GM23338 (cell line): ENCODE measurements around the gene FAM222A. TPM values are rescaled to one million over a fixed set of nuclear protein-coding genes. Genes with fewer than 3 reads are reported as not detected.

Experiments
- ATAC-seq: fragments of 200-7000 bp; cut with Tn5 transposase; 3 replicates; pipeline ENCODE4 v1.9.1; 2020
- DNase-seq: peaks from one replicate; pipeline ENCODE4 v3.0.0-alpha.2; 2015; ENCODE audit warnings: low spot score
- H2AFZ ChIP-seq: fragments of 200-600 bp; sonication (generic); 2 replicates; pipeline ENCODE4 v1.8.0; 2016; ENCODE audit warnings: antibody characterized with exemption, mild to moderate bottlenecking, moderate library complexity
- H3F3A ChIP-seq: fragments of 200-600 bp; sonication (generic); replicated peaks from 2 replicates; pipeline ENCODE4 v1.8.0; 2017; ENCODE audit warnings: antibody characterized with exemption, mixed run types, low read depth
- H3K27ac ChIP-seq: fragments of 200-600 bp; sonication (generic); 2 replicates; pipeline ENCODE4 v1.6.1; 2016; ENCODE audit warnings: low read depth
- H3K27me3 ChIP-seq: fragments of 200-600 bp; sonication (generic); 2 replicates; pipeline ENCODE4 v1.8.0; 2016; ENCODE audit warnings: mild to moderate bottlenecking, mixed run types, moderate library complexity; ENCODE audit not compliant: insufficient read depth
- H3K36me3 ChIP-seq: fragments of 200-600 bp; sonication (generic); 2 replicates; pipeline ENCODE4 v1.8.0; 2016; ENCODE audit warnings: mild to moderate bottlenecking; ENCODE audit not compliant: insufficient read depth
- H3K4me1 ChIP-seq: fragments of 200-600 bp; sonication (generic); 2 replicates; pipeline ENCODE4 v1.8.0; 2016; ENCODE audit warnings: mild to moderate bottlenecking, moderate library complexity; ENCODE audit not compliant: insufficient read depth
- H3K4me2 ChIP-seq: fragments of 200-600 bp; sonication (generic); 2 replicates; pipeline ENCODE4 v1.7.1; 2017; ENCODE audit warnings: mixed run types
- H3K4me3 ChIP-seq: fragments of 200-600 bp; sonication (generic); 2 replicates; pipeline ENCODE4 v1.6.1; 2016; ENCODE audit warnings: mixed run types
- H3K79me2 ChIP-seq: fragments of 200-600 bp; sonication (generic); replicated peaks from 2 replicates; pipeline ENCODE4 v1.8.0; 2017; ENCODE audit warnings: mild to moderate bottlenecking; ENCODE audit not compliant: insufficient read depth
- H3K9me2 ChIP-seq: fragments of 200-600 bp; sonication (generic); 2 replicates; pipeline ENCODE4 v1.8.0; 2017; ENCODE audit not compliant: insufficient read depth
- H4K20me1 ChIP-seq: fragments of 200-600 bp; sonication (generic); replicated peaks from 2 replicates; pipeline ENCODE4 v1.8.0; 2017; ENCODE audit warnings: mild to moderate bottlenecking; ENCODE audit not compliant: insufficient read depth
- H3K27ac Mint-ChIP-seq: 2 replicates; pipeline ENCODE4 v1.8.0; 2020; ENCODE audit warnings: inconsistent platforms, mild to moderate bottlenecking, moderate library complexity, mixed read lengths
- H3K27me3 Mint-ChIP-seq: 3 replicates; pipeline ENCODE4 v1.8.0; 2022; ENCODE audit warnings: low read depth, mild to moderate bottlenecking, moderate library complexity, mixed read lengths, inconsistent platforms; ENCODE audit not compliant: insufficient read depth, poor library complexity
- H3K36me3 Mint-ChIP-seq: 3 replicates; pipeline ENCODE4 v1.8.0; 2021; ENCODE audit warnings: low read depth, mild to moderate bottlenecking, inconsistent platforms, moderate library complexity, mixed read lengths
- H3K4me1 Mint-ChIP-seq: 3 replicates; pipeline ENCODE4 v1.8.0; 2020; ENCODE audit warnings: mild to moderate bottlenecking, inconsistent platforms, mixed read lengths
- H3K4me3 Mint-ChIP-seq: 3 replicates; pipeline ENCODE4 v1.8.0; 2021; ENCODE audit warnings: moderate library complexity, mild to moderate bottlenecking, inconsistent platforms, mixed read lengths
- H3K9me3 Mint-ChIP-seq: 3 replicates; pipeline ENCODE4 v1.8.0; 2020; ENCODE audit warnings: moderate library complexity, mild to moderate bottlenecking, inconsistent platforms, mixed read lengths
- CREB1 ChIP-seq: fragments of 250-450 bp; sonication (Bioruptor Pico); IDR thresholded peaks from 2 replicates; pipeline ENCODE4 v1.5.0; 2020; ENCODE audit warnings: low read depth, mild to moderate bottlenecking, moderate library complexity
- CTCF ChIP-seq, 2 experiments: fragments of 200-600 bp in 1 of 2; sonication (generic) in 1 of 2; conservative IDR thresholded peaks; 2 replicates each; pipeline versions ENCODE4 v1.5.1 to v1.6.1; 2016 to 2017; ENCODE audit warnings: antibody characterized with exemption in 2 of 2, low read depth in 2 of 2, mild to moderate bottlenecking in 2 of 2, moderate library complexity in 1 of 2
- EZH2 ChIP-seq: fragments of 200-600 bp; sonication (generic); IDR thresholded peaks from one replicate; pipeline ENCODE4 v1.8.0; 2017; ENCODE audit warnings: antibody characterized with exemption, mild to moderate bottlenecking, low read depth; ENCODE audit not compliant: unreplicated experiment
- JUNB ChIP-seq: IDR thresholded peaks from one replicate; pipeline ENCODE4 v1.6.1; 2016; ENCODE audit warnings: antibody characterized with exemption; ENCODE audit not compliant: unreplicated experiment
- POLR2AphosphoS5 ChIP-seq: IDR thresholded peaks from 2 replicates; pipeline ENCODE4 v1.6.1; 2016; ENCODE audit warnings: antibody characterized with exemption, low read depth
- ZNF114 ChIP-seq: fragments of 250-450 bp; sonication (Bioruptor Pico); IDR thresholded peaks from 2 replicates; pipeline ENCODE4 v1.5.0; 2020; ENCODE audit warnings: mild to moderate bottlenecking, moderate library complexity
- ZNF462 ChIP-seq: fragments of 250-450 bp; sonication (Bioruptor Pico); IDR thresholded peaks from 2 replicates; pipeline ENCODE4 v1.5.0; 2020; ENCODE audit warnings: mild to moderate bottlenecking, moderate library complexity
- polyA plus RNA-seq: library from polyadenylated mRNA; unstranded; fragments of >200 nt; fragmentation: Nextera tagmentation; extraction: Ambion mirVana; gene quantifications from 2 replicates; pipeline ENCODE4 v1.2.1, GENCODE V29; 2016
- total RNA-seq: library from RNA; depleted of rRNA; stranded (reverse); fragments of >200 nt; shearing (Covaris generic); gene quantifications from 2 replicates; pipeline ENCODE4 v1.2.3, GENCODE V29; 2014

Gene FAM222A
- total and polyA plus RNA-seq, 2 experiments from 2014 or later = 0.78 to 2.1 TPM

- H3K27ac ChIP-seq = no peak overlapping the region
- no peak overlapping the region for H2AFZ ChIP-seq
- Mint-ChIP-seq H3K27ac (no peak overlapping the region), H3K9me3 (no peaks in the 10 kb centered on the region), H3K4me1 (no peaks in the 10 kb centered on the region), H3K27me3 (no peaks in the 10 kb centered on the region), H3K4me3 (no peak overlapping the region), H3K36me3 (no peaks in the 10 kb centered on the region)
- no peaks in the 10 kb centered on the region for H3K79me2 ChIP-seq
- TF ChIP-seq EZH2 (no peak), ZNF462 (CRISPR knock-in tag) (no peak), CTCF (conservative IDR thresholded peaks at IDR 0.05; ENCODE audit: low read depth in 2 of 2) (peak in 1 of 2 experiments; percentile 34; a peak in 3 of 4 replicates), ZNF114 (CRISPR knock-in tag) (no peak), CREB1 (CRISPR knock-in tag) (no peak), POLR2AphosphoS5 (no peak), JUNB (no peak)
- no peak overlapping the region for H3K4me3 ChIP-seq
- 0 out of 2 replicates have a peak, but pooled peaks cover 7% of the 10 kb centered on the region for H3K9me2 ChIP-seq
- ATAC-seq = 0 out of 3 replicates have a peak, but pooled peaks have one; percentile 42
- DNase-seq = peak; percentile 38
- H3F3A ChIP-seq = no peaks in the 10 kb centered on the region
- no peak overlapping the region for H3K4me2 ChIP-seq
- no peaks in the 10 kb centered on the region for H3K4me1 ChIP-seq
- H3K27me3 ChIP-seq = no peaks in the 10 kb centered on the region
- H3K36me3 ChIP-seq = no peaks in the 10 kb centered on the region
- no peaks in the 10 kb centered on the region for H4K20me1 ChIP-seq
Measured at GRCh38 chr12:109811624-109811995, 98.0 kb downstream of the FAM222A start.
